ENCODE measurements around the gene ZFTA.

GRCh38 chr11:63760487-63761079, 8.0 kb downstream of the ZFTA start:
- no peak for TF ChIP-seq CTCF (IDR thresholded peaks at IDR 0.05)
- no peak for TF ChIP-seq POLR2A (IDR thresholded peaks at IDR 0.05; ENCODE audit: low read depth)
- no peak for TF ChIP-seq POLR2AphosphoS5 (IDR thresholded peaks at IDR 0.05)

Data from esophagus muscularis mucosa (tissue), 3 donors.